ENCODE data around the gene PATJ. TPM values are rescaled to one million over a fixed set of nuclear protein-coding genes. Genes with fewer than 3 reads are reported as not detected.

PATJ gene
- total RNA-seq, 1 donor from 2014 or later = 6.0 TPM

- DNase-seq (ENCODE audit: low read depth in 2 of 2) = no peak
Measured at GRCh38 chr1:62046927-62047326, 304.6 kb downstream of the PATJ start.

- no peak for DNase-seq (ENCODE audit: low read depth in 2 of 2)
Measured at GRCh38 chr1:62050165-62050564, 307.9 kb downstream of the PATJ start.

- DNase-seq (ENCODE audit: low read depth in 2 of 2) = no peak
Measured at GRCh38 chr1:62052946-62053345, 310.7 kb downstream of the PATJ start.

GRCh38 chr1:62054188-62054587 lies 311.9 kb downstream of the PATJ start:
- DNase-seq (ENCODE audit: low read depth in 2 of 2) = no peak

- DNase-seq (ENCODE audit: low read depth in 2 of 2) = no peak
Measured at GRCh38 chr1:62057230-62057629, 314.9 kb downstream of the PATJ start.

GRCh38 chr1:62057641-62058290 lies 315.5 kb downstream of the PATJ start:
- DNase-seq (ENCODE audit: low read depth in 2 of 2) = no peak

GRCh38 chr1:62058956-62059355 lies 316.7 kb downstream of the PATJ start:
- no peak for DNase-seq (ENCODE audit: low read depth in 2 of 2)

GRCh38 chr1:62062087-62062486 lies 319.8 kb downstream of the PATJ start:
- DNase-seq (ENCODE audit: low read depth in 2 of 2) = no peak

GRCh38 chr1:62064829-62065407 lies 322.6 kb downstream of the PATJ start:
- no peak for DNase-seq (ENCODE audit: low read depth in 2 of 2)

GRCh38 chr1:62066713-62067112 lies 324.4 kb downstream of the PATJ start:
- DNase-seq (ENCODE audit: low read depth in 2 of 2) = no peak

- DNase-seq (ENCODE audit: low read depth in 2 of 2) = no peak
Measured at GRCh38 chr1:62068416-62068843, 326.1 kb downstream of the PATJ start.

GRCh38 chr1:62068978-62069377 lies 326.7 kb downstream of the PATJ start:
- DNase-seq (ENCODE audit: low read depth in 2 of 2) = peak in 1 of 2 donors; percentile 16

- DNase-seq (ENCODE audit: low read depth in 2 of 2) = peak; percentile 28 to 47
Measured at GRCh38 chr1:62070384-62071011, 328.2 kb downstream of the PATJ start.

- DNase-seq (ENCODE audit: low read depth in 2 of 2) = no peak
Measured at GRCh38 chr1:62071695-62072094, 329.4 kb downstream of the PATJ start.

- DNase-seq (ENCODE audit: low read depth in 2 of 2) = peak; percentile 68 to 82
Measured at GRCh38 chr1:62076286-62076685, 334.0 kb downstream of the PATJ start.

GRCh38 chr1:62077821-62078220 lies 335.5 kb downstream of the PATJ start:
- DNase-seq (ENCODE audit: low read depth in 2 of 2) = no peak

GRCh38 chr1:62082456-62083363 lies 340.4 kb downstream of the PATJ start:
- peak; percentile 51 to 67 for DNase-seq (ENCODE audit: low read depth in 2 of 2)

- peak; percentile 14 to 80 for DNase-seq (ENCODE audit: low read depth in 2 of 2)
Measured at GRCh38 chr1:62084310-62084890, 342.1 kb downstream of the PATJ start.

GRCh38 chr1:62088439-62088838 lies 346.2 kb downstream of the PATJ start:
- no peak for DNase-seq (ENCODE audit: low read depth in 2 of 2)

GRCh38 chr1:62089570-62089969 lies 347.3 kb downstream of the PATJ start:
- no peak for DNase-seq (ENCODE audit: low read depth in 2 of 2)

- no peak for DNase-seq (ENCODE audit: low read depth in 2 of 2)
Measured at GRCh38 chr1:62090016-62090415, 347.7 kb downstream of the PATJ start.

GRCh38 chr1:62092110-62092509 lies 349.8 kb downstream of the PATJ start:
- no peak for DNase-seq (ENCODE audit: low read depth in 2 of 2)
